Adrenal gland (tissue), 12 donors: ENCODE data around the gene HEATR5A. TPM values are rescaled to one million over a fixed set of nuclear protein-coding genes. Genes with fewer than 3 reads are reported as not detected.

ENCODE experiments used
- DNase-seq, 7 donors: peaks; one replicate each; pipeline ENCODE4 v3.0.0-alpha.2; 2019 to 2020
- H3K27ac ChIP-seq, 5 donors: fragments of 200-600 bp; sonication (generic) in 4 of 5; 1 replicate in 3 of 5; 2 replicates in 2 of 5; pipeline versions ENCODE4 v1.5.1 to v1.8.0; 2016 to 2020; ENCODE audit warnings: mild to moderate bottlenecking in 1 of 5
- H3K27me3 ChIP-seq: fragments of 200-600 bp; 2 replicates; pipeline ENCODE4 v1.8.0; 2021
- H3K36me3 ChIP-seq, 2 donors: fragments of 200-600 bp; replicated peaks in 1 of 2; 1 replicate in 1 of 2; 2 replicates in 1 of 2; pipeline versions ENCODE4 v1.5.1 to v1.8.0; 2018 to 2022
- H3K4me1 ChIP-seq, 2 donors: fragments of 200-600 bp; replicated peaks in 1 of 2; 1 replicate in 1 of 2; 2 replicates in 1 of 2; pipeline versions ENCODE4 v1.5.1 to v1.8.0; 2018 to 2021
- H3K4me3 ChIP-seq, 4 donors: fragments of 200-600 bp; sonication (generic) in 3 of 4; one replicate each; pipeline ENCODE4 v1.5.1; 2016 to 2018
- H3K9me3 ChIP-seq, 3 donors: fragments of 200-600 bp; sonication (generic) in 1 of 3; replicated peaks in 1 of 3; 1 replicate in 2 of 3; 2 replicates in 1 of 3; pipeline versions ENCODE4 v1.5.1 to v1.8.0; 2016 to 2021
- CTCF ChIP-seq, 6 experiments: fragments of 450-650 bp in 4 of 6; fragments of 200-600 bp in 2 of 6; sonication (generic) in 1 of 6; IDR thresholded peaks; 1 replicate in 5 of 6; 2 replicates in 1 of 6; pipeline versions ENCODE4 v1.5.1 to v1.8.0; 2016 to 2021; ENCODE audit warnings: antibody characterized with exemption in 6 of 6, mild to moderate bottlenecking in 2 of 6, moderate library complexity in 1 of 6
- POLR2A ChIP-seq, 2 donors: fragments of 450-650 bp; IDR thresholded peaks; one replicate each; pipeline ENCODE4 v1.6.1; 2017; ENCODE audit warnings: antibody characterized with exemption in 2 of 2, mild to moderate bottlenecking in 2 of 2, moderate library complexity in 1 of 2
- WGBS, 4 donors: extraction: QIAGEN DNeasy Blood & Tissue Kit in 2 of 4; methylation state at CpG; one replicate each; pipeline versions ENCODE4 v1.1.5 to v1.1.7; 2013 to 2017; 5-methylcytosine and 5-hydroxymethylcytosine counted together
- intact Hi-C, 2 donors: fragments of 100-400 bp; cut with DNase I; formaldehyde crosslinking; loops; one replicate each; pipeline versions ENCODE4 v1.14.1 to v1.15.0; 2022 to 2023
- polyA plus RNA-seq, 3 donors: library from polyadenylated mRNA; stranded (reverse); fragments of 200-250 nt in 2 of 3; fragments of 350-450 nt in 1 of 3; fragmentation: Illumina TruSeq in 1 of 3; extraction: RNeasy Lipid Tissue Mini Kit (QIAGEN cat#74804) in 1 of 3; gene quantifications; one replicate each; pipeline ENCODE4 v1.2.3, GENCODE V29; 2013 to 2014
- total RNA-seq, 9 donors: library from RNA; depleted of rRNA in 4 of 9; stranded (reverse); fragments of >200 nt in 4 of 9; fragments of 120-200 nt in 1 of 9; fragmentation: NEBNext Ultra II Directional in 1 of 9; extraction: Animal tissue kit (Norgen Biotek cat#: 25700) in 1 of 9; gene quantifications; one replicate each; pipeline versions ENCODE4 v1.1.0 to v1.2.4, GENCODE V29; 2013 to 2023
- donor health status: healthy with polysubstance abuse.
- donor health status: Bipolar disorder and iron deficiency.
- donor health status: DM: yes; HTN: yes; CAD: no.
- donor health status: DM: no; HTN: no; CAD: no.
- donor health status: DM: no; HTN: no; CAD: no.
- donor health status: DM: yes; HTN: yes; CAD: no.

The HEATR5A gene
- total and polyA plus RNA-seq, 12 donors, result 20.8 to 60.4 (median 40.1) TPM

DNA sequence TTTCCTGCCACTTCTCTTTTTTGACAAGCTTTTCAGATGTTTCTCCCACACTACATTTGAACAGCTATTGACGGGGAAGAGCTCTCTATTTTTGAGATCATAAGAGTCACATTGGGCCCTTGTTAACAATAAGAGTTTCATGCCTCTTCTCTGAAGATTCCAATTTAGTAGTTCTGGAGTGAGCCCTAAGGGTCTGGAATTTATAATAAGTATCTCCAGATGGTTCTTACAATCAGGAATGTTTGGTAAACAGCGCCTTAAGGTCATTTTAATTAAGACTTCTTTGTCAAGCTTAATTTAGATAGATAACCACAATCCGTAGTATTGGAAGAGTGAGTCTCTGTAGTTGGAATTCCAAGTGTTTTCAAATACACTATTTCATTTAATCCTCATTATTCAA is 152.1 kb downstream of the HEATR5A start:
- Histone ChIP-seq H3K27ac (no peak overlapping the region), H3K36me3 (no peaks in the 10 kb centered on the region), H3K27me3 (no peaks in the 10 kb centered on the region), H3K4me3 (no peak overlapping the region), H3K9me3 (no peaks in the 10 kb centered on the region), H3K4me1 (no peaks in the 10 kb centered on the region)
- TF ChIP-seq POLR2A (IDR thresholded peaks at IDR 0.05), result no peak
- TF ChIP-seq CTCF (IDR thresholded peaks at IDR 0.05), result no peak
- intact Hi-C loops, result no loop called here
- 89 to 93% (median 89%) methylated on average over 3 of the region's 3 CpGs for WGBS, 4 donors
- no peak for DNase-seq

- 90 to 97% (median 91%) methylated on average over 11 to 13 of the region's 13 CpGs for WGBS, 4 donors
- TF ChIP-seq CTCF (IDR thresholded peaks at IDR 0.05), result no peak
- no peak for TF ChIP-seq POLR2A (IDR thresholded peaks at IDR 0.05)
- no peak overlapping the region for H3K27ac ChIP-seq
Observed at GRCh38 chr14:31266437-31267331, 153.7 kb downstream of the HEATR5A start.

DNA sequence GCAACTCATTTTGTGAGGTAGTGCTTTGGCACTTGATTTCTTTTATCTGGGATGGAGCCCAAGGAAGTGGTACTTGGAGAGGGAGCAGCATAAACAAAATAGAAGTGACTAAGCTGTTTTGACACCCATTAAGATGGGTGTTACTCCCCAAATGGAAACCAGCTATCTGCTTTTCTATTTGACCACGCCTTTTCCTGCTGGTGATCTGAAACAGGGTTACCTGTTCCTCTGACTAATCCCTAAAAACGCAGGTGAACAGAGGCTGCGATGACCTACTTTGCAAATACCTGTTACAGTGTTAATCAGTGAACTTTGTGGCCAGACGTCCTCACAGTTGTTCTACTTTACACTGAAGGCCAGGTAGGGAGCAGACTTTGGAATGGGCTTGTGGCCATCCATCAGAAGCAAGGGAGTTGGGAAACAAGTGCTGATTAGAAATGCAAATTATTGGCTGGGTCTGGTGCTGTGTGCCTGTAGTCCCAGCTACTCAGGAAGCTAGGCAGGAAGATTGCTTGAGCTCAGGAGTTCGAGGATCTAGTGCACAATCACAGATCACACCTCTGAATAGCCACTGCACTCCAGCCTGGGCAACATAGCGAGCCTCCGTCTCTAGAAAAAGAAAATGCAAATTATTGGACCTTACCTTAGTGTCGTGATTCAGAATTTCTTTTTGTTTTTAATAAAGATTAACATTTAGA is 154.5 kb downstream of the HEATR5A start:
- WGBS, 4 donors, result 77 to 83% (median 81%) methylated on average over 8 of the region's 8 CpGs
- Histone ChIP-seq H3K9me3 (no peaks in the 10 kb centered on the region), H3K27ac (no peak overlapping the region)

More at GRCh38 chr14:31266437-31267331, 153.7 kb downstream of the HEATR5A start:
- no peak overlapping the region for H3K4me3 ChIP-seq
- H3K4me1 ChIP-seq, result no peaks in the 10 kb centered on the region
- no peak for DNase-seq
- no peaks in the 10 kb centered on the region for H3K27me3 ChIP-seq
- no peaks in the 10 kb centered on the region for H3K36me3 ChIP-seq
- intact Hi-C loops, result no loop called here
- no peaks in the 10 kb centered on the region for H3K9me3 ChIP-seq

More for the DNA sequence above, 154.5 kb downstream of the HEATR5A start:
- intact Hi-C loops, result no loop called here
- no peaks in the 10 kb centered on the region for H3K27me3 ChIP-seq
- H3K4me3 ChIP-seq, result no peak overlapping the region
- no peaks in the 10 kb centered on the region for H3K4me1 ChIP-seq
- DNase-seq, result no peak
- no peak for TF ChIP-seq CTCF (IDR thresholded peaks at IDR 0.05)
- H3K36me3 ChIP-seq, result no peaks in the 10 kb centered on the region
